ENCODE data around the gene PDIK1L.

Gene PDIK1L

DNA sequence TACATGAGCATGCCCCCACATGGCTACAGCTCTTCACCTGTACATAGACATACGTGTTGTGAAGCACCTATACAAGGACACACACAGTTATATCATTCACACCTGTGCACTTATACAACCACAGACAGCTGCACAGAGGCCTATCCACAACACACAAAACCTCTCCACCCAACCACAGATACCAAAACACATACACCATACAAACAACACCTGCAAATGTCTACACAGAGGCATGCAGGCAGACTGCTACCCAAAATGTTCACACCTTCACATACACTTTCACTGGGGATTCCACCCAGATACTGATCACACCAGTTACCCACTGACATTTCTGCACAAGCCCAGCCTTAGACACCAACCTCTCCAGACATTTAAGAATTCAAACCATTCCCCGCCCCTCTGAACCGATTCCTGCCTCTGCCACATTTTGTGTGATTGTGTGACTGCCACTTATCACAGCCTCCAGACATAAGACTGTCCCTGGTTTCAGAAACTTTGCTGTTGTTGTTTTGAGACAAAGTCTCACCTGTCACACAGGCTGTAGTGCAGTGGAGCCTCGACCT, 55.2 kb downstream of the PDIK1L start:
- TF ChIP-seq, protein P1, sequence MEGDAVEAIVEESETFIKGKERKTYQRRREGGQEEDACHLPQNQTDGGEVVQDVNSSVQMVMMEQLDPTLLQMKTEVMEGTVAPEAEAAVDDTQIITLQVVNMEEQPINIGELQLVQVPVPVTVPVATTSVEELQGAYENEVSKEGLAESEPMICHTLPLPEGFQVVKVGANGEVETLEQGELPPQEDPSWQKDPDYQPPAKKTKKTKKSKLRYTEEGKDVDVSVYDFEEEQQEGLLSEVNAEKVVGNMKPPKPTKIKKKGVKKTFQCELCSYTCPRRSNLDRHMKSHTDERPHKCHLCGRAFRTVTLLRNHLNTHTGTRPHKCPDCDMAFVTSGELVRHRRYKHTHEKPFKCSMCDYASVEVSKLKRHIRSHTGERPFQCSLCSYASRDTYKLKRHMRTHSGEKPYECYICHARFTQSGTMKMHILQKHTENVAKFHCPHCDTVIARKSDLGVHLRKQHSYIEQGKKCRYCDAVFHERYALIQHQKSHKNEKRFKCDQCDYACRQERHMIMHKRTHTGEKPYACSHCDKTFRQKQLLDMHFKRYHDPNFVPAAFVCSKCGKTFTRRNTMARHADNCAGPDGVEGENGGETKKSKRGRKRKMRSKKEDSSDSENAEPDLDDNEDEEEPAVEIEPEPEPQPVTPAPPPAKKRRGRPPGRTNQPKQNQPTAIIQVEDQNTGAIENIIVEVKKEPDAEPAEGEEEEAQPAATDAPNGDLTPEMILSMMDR (conservative IDR thresholded peaks at IDR 0.05): no peak
- no peak overlapping the region for H3K27ac ChIP-seq

DNA sequence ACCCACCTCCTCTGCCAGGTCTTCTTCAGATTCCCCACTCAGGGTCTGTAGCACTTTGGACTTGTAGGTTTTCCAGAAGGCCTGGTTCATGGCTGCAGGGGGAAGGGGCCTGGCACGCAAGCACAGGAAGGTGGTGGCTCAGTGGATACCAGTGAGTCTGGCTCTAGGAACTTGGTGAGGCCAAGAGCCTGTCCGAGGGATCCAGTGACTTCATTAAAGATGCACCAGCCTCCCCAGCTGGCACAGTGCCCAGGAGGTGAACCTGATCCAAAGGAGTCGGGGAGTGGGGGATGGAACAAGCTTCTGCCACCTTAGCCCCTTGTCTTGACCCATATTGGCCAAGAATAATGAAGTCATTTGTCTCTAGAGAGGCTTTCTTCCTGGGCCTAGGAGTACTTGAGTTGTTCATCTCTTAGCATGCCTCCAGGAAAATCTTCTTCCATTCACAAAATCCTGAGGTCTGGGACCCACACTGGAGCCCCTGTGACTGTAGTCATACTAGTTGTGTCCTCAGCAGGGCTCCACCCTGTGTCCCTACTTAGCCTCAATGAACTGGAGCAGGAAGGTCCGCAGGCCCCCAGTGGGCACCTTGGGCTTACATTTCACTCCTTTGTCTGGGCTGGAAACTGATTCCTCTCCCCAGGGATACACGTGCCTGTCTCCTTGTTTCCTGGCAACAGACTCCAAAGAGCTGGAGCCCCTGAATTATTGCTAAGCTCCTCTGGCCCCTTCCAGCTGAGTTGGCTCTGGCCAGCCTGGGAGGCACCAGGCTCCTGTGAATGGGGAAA, 57.0 kb downstream of the PDIK1L start, which contains the start of gene C1orf232:
TSS of gene C1orf232 (minus strand) at position 554 of the 788 bp plus-strand sequence. CDS start at position 90, 464 bp downstream.
- TF ChIP-seq, protein P1 (conservative IDR thresholded peaks at IDR 0.05): no peak
- H3K27ac ChIP-seq: peak within 1 kb of the TSS; percentile 82

DNA sequence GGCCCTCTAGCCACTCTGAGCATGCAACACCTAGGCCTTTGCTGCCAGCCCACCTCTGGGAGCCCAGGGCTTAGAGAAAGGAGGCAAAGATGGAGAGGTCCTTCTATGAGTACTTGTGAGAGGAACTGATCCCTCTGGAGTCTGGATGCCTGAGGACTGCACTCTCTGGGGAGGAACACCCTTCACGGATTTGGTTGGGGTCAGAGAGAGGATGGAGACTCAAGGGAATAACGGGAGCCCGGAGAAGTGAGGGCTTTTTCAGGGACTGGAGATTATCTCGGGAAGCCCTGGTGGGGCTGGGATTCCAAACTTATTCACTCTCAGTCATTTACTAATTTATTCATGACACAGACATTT, 57.6 kb downstream of the PDIK1L start:
- peak overlapping the region; percentile 82 for H3K27ac ChIP-seq

DNA sequence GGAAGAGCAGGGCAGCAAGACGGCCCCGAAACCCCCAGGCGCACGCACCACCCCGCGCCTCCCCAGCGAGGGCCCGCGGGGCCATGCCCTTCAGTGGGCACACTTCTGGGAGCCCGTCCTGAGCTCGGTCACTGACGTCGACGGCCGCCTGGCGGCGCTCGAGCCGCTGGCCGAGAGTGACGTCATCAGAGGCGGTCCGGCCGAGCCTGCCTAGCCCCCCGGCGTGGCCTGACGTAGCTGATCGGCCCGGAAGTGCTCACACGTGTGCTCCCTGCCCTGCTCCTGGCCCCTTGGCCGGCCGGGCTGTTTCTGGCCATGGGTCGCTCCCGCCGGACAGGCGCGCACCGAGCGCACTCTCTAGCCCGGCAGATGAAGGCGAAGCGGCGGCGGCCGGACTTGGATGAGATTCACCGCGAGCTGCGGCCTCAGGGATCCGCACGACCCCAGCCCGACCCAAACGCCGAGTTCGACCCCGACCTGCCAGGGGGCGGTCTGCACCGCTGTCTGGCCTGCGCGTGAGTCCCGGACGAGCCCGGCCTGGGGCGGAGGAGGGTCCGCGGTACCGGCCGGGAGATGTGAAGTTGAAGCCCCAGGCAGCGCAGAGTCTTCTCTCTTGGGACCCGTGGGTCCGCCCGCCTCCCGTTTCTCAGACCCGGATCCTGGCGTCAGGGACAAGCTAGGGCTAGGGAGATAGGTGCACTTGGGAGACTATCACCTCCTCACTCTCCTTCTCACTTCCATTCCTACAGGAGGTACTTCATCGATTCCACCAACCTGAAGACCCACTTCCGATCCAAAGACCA, 58.2 kb downstream of the PDIK1L start, which contains the start of gene ZNF593:
TSS of gene ZNF593 (plus strand) at position 240 of the 803 bp plus-strand sequence. CDS start at position 316, 76 bp downstream.
- H3K27ac ChIP-seq: peak within 1 kb of the TSS; percentile 82
- TF ChIP-seq, protein P1 (conservative IDR thresholded peaks at IDR 0.05): peak; percentile 94

More for the DNA sequence above, 57.6 kb downstream of the PDIK1L start:
- TF ChIP-seq, protein P1 (conservative IDR thresholded peaks at IDR 0.05): no peak

DNA sequence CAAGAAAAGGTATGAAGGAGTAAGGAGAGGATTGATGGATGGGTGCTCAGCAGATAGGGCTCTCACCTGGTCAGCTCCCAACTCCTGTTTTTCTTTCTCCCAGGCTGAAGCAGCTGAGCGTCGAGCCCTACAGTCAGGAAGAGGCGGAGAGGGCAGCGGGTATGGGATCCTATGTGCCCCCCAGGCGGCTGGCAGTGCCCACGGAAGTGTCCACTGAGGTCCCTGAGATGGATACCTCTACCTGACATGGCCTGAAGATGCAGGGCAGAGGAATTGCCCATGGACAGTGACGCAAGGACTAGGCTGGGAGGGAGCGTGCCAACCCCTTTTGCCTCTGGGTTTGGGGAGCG, 58.8 kb downstream of the PDIK1L start:
- TF ChIP-seq, protein P1 (conservative IDR thresholded peaks at IDR 0.05): no peak
- H3K27ac ChIP-seq: peak overlapping the region; percentile 82

DNA sequence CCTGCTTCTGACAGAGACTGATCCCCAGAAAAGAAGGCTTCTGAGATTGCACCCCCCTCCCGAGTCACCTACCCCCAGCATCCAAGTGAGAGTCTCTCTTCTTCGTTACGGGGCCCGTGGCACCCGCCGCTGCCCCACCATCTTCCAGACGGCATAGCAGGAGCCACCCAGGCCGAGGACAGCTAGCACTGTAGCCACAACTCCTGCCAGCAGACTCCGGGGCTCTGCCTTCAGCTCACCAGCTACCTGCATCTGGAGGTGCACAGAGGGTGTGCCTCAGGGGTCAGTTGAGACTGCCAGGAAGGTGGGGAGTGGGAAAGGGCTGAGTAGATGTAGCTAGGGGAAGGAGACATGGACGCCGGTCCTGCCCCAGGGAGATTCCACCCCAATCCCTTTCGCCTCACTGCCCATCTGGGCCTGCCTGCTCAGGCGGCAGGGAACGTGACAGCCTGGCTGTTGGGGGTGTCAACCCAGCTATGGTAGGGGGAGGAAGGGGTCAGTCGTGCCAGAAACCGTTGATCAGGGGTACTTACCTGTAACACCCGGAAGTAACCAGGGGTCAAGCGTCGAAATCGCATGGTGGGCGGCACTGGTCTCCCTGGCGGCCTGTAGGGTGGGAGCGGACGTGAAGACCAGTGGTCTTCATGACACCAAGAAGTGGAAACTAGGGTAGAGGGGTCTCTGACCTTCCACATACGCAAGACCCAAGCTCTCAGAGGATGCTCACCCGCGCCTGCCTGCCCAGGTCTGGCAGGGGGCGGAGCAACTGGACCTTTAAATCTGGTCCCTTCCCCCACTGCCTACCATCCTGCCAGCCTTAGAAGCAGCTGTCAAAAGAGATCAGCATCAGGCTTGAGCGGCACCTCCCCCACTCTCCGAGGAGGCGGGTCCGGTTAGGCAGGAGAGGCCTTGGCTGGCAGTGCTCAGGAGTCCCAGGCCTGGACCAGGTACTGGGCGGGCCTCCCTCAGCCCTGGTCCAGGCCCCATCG, 59.8 kb downstream of the PDIK1L start, which contains the start of gene ZNF593OS:
TSS of gene ZNF593OS (minus strand) at position 749 of the 989 bp plus-strand sequence. CDS start at position 578, 171 bp downstream.
- TF ChIP-seq, protein P1 (conservative IDR thresholded peaks at IDR 0.05): no peak
- peak within 1 kb of the TSS; percentile 82; the same call in 1 of the 2 replicates for H3K27ac ChIP-seq
